IMR-90 (cell line): Measurements from ENCODE around the gene KCNK10.

Source experiments
- BHLHE40 ChIP-seq: fragments of 150-350 bp; IDR thresholded peaks from 2 replicates; pipeline ENCODE4 v1.6.1; 2016; ENCODE audit warnings: mild to moderate bottlenecking, low read depth, low read length
- CEBPB ChIP-seq: IDR thresholded peaks from 2 replicates; pipeline ENCODE4 v1.6.1; 2012; ENCODE audit warnings: low read depth, low read length, improper control_type of control experiment
- CHD1 ChIP-seq: IDR thresholded peaks from 2 replicates; pipeline ENCODE4 v1.6.1; 2012; ENCODE audit warnings: low read depth, low read length, improper control_type of control experiment
- CTCF ChIP-seq: conservative IDR thresholded peaks from 2 replicates; pipeline ENCODE4 v1.5.1; 2012; ENCODE audit warnings: mild to moderate bottlenecking, low read depth, low read length, improper control_type of control experiment
- ELK1 ChIP-seq: fragments of 150-350 bp; IDR thresholded peaks from 2 replicates; pipeline ENCODE4 v1.6.1; 2016; ENCODE audit warnings: low read depth, mild to moderate bottlenecking, low read length, moderate library complexity, borderline replicate concordance
- MAFK ChIP-seq: IDR thresholded peaks from 2 replicates; pipeline ENCODE4 v1.6.1; 2012; ENCODE audit warnings: low read depth, low read length, improper control_type of control experiment
- MXI1 ChIP-seq: IDR thresholded peaks from 2 replicates; pipeline ENCODE4 v1.6.1; 2012; ENCODE audit warnings: low read depth, mild to moderate bottlenecking, low read length, moderate library complexity, borderline replicate concordance
- NFE2L2 ChIP-seq: fragments of 150-350 bp; IDR thresholded peaks from 2 replicates; pipeline ENCODE4 v1.6.1; 2016; ENCODE audit warnings: low read depth, mild to moderate bottlenecking, low read length
- POLR2A ChIP-seq: IDR thresholded peaks from 2 replicates; pipeline ENCODE4 v1.6.1; 2012; ENCODE audit warnings: mild to moderate bottlenecking, low read depth, low read length
- RAD21 ChIP-seq: IDR thresholded peaks from 2 replicates; pipeline ENCODE4 v1.6.1; 2012; ENCODE audit warnings: low read length, improper control_type of control experiment
- RCOR1 ChIP-seq: IDR thresholded peaks from 2 replicates; pipeline ENCODE4 v1.6.1; 2012; ENCODE audit warnings: mild to moderate bottlenecking, low read length, improper control_type of control experiment; ENCODE audit not compliant: insufficient replicate concordance
- RFX5 ChIP-seq: IDR thresholded peaks from 2 replicates; pipeline ENCODE4 v1.8.0; 2012; ENCODE audit warnings: low read depth, mild to moderate bottlenecking, low read length, moderate library complexity
- SMC3 ChIP-seq: fragments of 150-350 bp; IDR thresholded peaks from 2 replicates; pipeline ENCODE4 v1.6.1; 2016; ENCODE audit warnings: low read depth, mild to moderate bottlenecking, antibody characterized with exemption, low read length, moderate library complexity
- USF2 ChIP-seq: fragments of 150-350 bp; IDR thresholded peaks from 2 replicates; pipeline ENCODE4 v1.6.1; 2017; ENCODE audit warnings: mild to moderate bottlenecking, antibody characterized with exemption, low read length, low read depth

GRCh38 chr14:88272390-88273269 lies 50.4 kb downstream of the KCNK10 start:
- no peak for TF ChIP-seq CTCF
- TF ChIP-seq POLR2A, result no peak
- no peak for TF ChIP-seq CHD1
- no peak for TF ChIP-seq CEBPB
- TF ChIP-seq MAFK, result no peak
- no peak for TF ChIP-seq RAD21
- no peak for TF ChIP-seq RCOR1
- no peak for TF ChIP-seq RFX5
- TF ChIP-seq SMC3, result no peak
- no peak for TF ChIP-seq NFE2L2
- no peak for TF ChIP-seq MXI1
- TF ChIP-seq BHLHE40, result no peak
- no peak for TF ChIP-seq USF2
- no peak for TF ChIP-seq ELK1
